ENCODE results near the gene STRN4. TPM values are rescaled to one million over a fixed set of nuclear protein-coding genes. Genes with fewer than 3 reads are reported as not detected.
A peak's percentile ranks its signal among the peaks of the same experiment; 100 is the strongest.

Gene STRN4
- total and polyA plus RNA-seq, 9 of the 15 experiments (the other 6 are each of a cell fraction or from before 2014, with no cell fraction given) = 0.62 to 83.7 (median 36.9) TPM

GRCh38 chr19:46713781-46714443 lies 32.3 kb downstream of the STRN4 start (continued):
- TF ChIP-seq CLOCK (CRISPR knock-in tag; IDR thresholded peaks at IDR 0.05; ENCODE audit: borderline replicate concordance) (no peak), BCL6 (CRISPR knock-in tag; IDR thresholded peaks at IDR 0.05) (no peak), NR1H2 (CRISPR knock-in tag; IDR thresholded peaks at IDR 0.05) (no peak), CXXC5 (CRISPR knock-in tag; IDR thresholded peaks at IDR 0.05) (peak; percentile 29), CBX3 (IDR thresholded peaks at IDR 0.05; ENCODE audit: borderline replicate concordance in 1 of 2, low read length in 2 of 2) (peak in 1 of 2 experiments; percentile 57; a peak in 1 of 3 replicates), ZBTB11 (CRISPR knock-in tag; IDR thresholded peaks at IDR 0.05) (0 out of 6 replicates have a peak, but pooled peaks of 1 of the 3 experiments have one; percentile 38)
- TF ChIP-seq, protein P1, sequence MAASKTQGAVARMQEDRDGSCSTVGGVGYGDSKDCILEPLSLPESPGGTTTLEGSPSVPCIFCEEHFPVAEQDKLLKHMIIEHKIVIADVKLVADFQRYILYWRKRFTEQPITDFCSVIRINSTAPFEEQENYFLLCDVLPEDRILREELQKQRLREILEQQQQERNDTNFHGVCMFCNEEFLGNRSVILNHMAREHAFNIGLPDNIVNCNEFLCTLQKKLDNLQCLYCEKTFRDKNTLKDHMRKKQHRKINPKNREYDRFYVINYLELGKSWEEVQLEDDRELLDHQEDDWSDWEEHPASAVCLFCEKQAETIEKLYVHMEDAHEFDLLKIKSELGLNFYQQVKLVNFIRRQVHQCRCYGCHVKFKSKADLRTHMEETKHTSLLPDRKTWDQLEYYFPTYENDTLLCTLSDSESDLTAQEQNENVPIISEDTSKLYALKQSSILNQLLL (CRISPR knock-in tag; IDR thresholded peaks at IDR 0.05; ENCODE audit: borderline replicate concordance) = no peak
- TF ChIP-seq, protein P2, sequence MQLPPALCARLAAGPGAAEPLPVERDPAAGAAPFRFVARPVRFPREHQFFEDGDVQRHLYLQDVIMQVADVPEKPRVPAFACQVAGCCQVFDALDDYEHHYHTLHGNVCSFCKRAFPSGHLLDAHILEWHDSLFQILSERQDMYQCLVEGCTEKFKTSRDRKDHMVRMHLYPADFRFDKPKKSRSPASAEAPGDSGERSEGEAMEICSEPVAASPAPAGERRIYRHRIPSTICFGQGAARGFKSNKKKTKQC (CRISPR knock-in tag; IDR thresholded peaks at IDR 0.05) = no peak
- TF ChIP-seq, protein P3, sequence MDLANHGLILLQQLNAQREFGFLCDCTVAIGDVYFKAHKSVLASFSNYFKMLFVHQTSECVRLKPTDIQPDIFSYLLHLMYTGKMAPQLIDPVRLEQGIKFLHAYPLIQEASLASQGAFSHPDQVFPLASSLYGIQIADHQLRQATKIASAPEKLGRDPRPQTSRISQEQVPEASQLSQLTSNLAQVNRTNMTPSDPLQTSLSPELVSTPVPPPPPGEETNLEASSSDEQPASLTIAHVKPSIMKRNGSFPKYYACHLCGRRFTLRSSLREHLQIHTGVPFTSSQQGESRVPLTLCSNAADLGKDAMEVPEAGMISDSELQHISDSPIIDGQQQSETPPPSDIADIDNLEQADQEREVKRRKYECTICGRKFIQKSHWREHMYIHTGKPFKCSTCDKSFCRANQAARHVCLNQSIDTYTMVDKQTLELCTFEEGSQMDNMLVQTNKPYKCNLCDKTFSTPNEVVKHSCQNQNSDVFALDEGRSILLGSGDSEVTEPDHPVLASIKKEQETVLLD (IDR thresholded peaks at IDR 0.05) = no peak
- TF ChIP-seq, protein P4, sequence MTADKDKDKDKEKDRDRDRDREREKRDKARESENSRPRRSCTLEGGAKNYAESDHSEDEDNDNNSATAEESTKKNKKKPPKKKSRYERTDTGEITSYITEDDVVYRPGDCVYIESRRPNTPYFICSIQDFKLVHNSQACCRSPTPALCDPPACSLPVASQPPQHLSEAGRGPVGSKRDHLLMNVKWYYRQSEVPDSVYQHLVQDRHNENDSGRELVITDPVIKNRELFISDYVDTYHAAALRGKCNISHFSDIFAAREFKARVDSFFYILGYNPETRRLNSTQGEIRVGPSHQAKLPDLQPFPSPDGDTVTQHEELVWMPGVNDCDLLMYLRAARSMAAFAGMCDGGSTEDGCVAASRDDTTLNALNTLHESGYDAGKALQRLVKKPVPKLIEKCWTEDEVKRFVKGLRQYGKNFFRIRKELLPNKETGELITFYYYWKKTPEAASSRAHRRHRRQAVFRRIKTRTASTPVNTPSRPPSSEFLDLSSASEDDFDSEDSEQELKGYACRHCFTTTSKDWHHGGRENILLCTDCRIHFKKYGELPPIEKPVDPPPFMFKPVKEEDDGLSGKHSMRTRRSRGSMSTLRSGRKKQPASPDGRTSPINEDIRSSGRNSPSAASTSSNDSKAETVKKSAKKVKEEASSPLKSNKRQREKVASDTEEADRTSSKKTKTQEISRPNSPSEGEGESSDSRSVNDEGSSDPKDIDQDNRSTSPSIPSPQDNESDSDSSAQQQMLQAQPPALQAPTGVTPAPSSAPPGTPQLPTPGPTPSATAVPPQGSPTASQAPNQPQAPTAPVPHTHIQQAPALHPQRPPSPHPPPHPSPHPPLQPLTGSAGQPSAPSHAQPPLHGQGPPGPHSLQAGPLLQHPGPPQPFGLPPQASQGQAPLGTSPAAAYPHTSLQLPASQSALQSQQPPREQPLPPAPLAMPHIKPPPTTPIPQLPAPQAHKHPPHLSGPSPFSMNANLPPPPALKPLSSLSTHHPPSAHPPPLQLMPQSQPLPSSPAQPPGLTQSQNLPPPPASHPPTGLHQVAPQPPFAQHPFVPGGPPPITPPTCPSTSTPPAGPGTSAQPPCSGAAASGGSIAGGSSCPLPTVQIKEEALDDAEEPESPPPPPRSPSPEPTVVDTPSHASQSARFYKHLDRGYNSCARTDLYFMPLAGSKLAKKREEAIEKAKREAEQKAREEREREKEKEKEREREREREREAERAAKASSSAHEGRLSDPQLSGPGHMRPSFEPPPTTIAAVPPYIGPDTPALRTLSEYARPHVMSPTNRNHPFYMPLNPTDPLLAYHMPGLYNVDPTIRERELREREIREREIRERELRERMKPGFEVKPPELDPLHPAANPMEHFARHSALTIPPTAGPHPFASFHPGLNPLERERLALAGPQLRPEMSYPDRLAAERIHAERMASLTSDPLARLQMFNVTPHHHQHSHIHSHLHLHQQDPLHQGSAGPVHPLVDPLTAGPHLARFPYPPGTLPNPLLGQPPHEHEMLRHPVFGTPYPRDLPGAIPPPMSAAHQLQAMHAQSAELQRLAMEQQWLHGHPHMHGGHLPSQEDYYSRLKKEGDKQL (CRISPR knock-in tag; IDR thresholded peaks at IDR 0.05; ENCODE audit: borderline replicate concordance) = no peak
